Prostate gland (tissue), 2 donors: ENCODE data around the gene TMPRSS15.

Experiments
- POLR2A ChIP-seq: fragments of 450-650 bp; IDR thresholded peaks from one replicate; pipeline ENCODE4 v1.6.1; 2016; ENCODE audit warnings: antibody characterized with exemption, mild to moderate bottlenecking
- POLR2AphosphoS5 ChIP-seq: sonication (generic); formaldehyde crosslinking; IDR thresholded peaks from one replicate; pipeline ENCODE4 v1.6.1; 2017; ENCODE audit warnings: antibody characterized with exemption
- TF ChIP-seq, protein P1 (sequence below), 4 experiments: fragments of 200-600 bp in 2 of 4; fragments of 450-650 bp in 2 of 4; sonication (generic) in 2 of 4; IDR thresholded peaks; 1 replicate in 3 of 4; 2 replicates in 1 of 4; pipeline ENCODE4 v1.5.1; 2016 to 2019; ENCODE audit warnings: antibody characterized with exemption in 4 of 4, mild to moderate bottlenecking in 2 of 4, moderate library complexity in 2 of 4

DNA sequence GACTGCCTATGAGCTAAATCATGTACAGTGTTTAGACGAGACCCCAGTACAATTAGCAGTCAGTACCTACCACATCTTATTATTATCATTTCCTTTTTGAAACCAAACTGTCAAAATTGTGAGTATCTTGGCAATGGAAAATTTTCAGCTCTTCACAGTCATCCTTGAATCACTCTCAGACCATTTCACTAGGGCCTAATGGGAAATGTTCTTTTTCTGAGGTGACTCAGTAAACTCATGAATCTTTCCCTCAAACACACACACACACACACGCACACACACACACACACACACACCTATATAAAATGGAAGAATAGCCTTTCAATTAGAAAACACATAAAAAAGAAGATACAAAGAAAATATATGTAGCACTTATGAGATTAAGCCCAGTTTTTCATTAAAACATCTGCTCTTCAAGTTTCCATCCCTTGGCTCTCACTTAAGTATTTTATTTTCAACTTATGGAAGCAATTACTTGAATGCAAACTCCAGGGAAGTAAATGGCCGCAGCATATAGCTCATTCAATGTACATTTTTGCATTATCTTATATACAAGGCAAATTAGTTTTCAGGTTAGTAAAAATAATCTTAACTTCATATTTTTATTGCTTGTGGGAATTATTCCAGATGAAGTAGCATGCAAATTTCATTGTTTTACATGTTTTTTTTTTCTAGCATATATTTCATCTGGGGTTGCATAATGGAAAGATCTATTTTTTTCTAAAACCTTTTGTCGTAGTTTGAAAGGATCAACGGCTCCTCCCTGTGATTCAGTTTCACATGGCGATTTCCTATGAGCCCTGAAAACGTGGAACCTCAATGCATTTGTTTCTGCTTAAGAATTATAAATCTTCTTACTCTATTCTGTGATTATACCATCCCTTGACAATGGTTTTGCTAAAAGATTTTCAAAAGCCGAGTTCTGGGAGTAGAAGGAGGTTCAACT is 46.3 kb upstream of the TMPRSS15 start:
- TF ChIP-seq, protein P1, sequence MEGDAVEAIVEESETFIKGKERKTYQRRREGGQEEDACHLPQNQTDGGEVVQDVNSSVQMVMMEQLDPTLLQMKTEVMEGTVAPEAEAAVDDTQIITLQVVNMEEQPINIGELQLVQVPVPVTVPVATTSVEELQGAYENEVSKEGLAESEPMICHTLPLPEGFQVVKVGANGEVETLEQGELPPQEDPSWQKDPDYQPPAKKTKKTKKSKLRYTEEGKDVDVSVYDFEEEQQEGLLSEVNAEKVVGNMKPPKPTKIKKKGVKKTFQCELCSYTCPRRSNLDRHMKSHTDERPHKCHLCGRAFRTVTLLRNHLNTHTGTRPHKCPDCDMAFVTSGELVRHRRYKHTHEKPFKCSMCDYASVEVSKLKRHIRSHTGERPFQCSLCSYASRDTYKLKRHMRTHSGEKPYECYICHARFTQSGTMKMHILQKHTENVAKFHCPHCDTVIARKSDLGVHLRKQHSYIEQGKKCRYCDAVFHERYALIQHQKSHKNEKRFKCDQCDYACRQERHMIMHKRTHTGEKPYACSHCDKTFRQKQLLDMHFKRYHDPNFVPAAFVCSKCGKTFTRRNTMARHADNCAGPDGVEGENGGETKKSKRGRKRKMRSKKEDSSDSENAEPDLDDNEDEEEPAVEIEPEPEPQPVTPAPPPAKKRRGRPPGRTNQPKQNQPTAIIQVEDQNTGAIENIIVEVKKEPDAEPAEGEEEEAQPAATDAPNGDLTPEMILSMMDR (IDR thresholded peaks at IDR 0.05): no peak
- TF ChIP-seq POLR2A: no peak
- no peak for TF ChIP-seq POLR2AphosphoS5
